B cell (primary cell): ENCODE results near the gene ATP8B2. TPM values are rescaled to one million over a fixed set of nuclear protein-coding genes. Genes with fewer than 3 reads are reported as not detected.
A peak's percentile ranks its signal among the peaks of the same experiment; 100 is the strongest.

Source experiments
- ATAC-seq: fragments of 200-7000 bp; cut with Tn5 transposase; one replicate; pipeline ENCODE4 v1.10.0; 2021; ENCODE audit warnings: low read depth, mild to moderate bottlenecking, moderate number of reproducible peaks, moderate library complexity
- CTCF ChIA-PET: fragments of 350-600 bp; sonication (Branson Sonifier 250); formaldehyde crosslinking; loops from one replicate; lab custom pipeline; 2021; ENCODE audit warnings: antibody characterized with exemption, inconsistent platforms; lab: Charles Lee
- POLR2A ChIA-PET: fragments of 350-600 bp; sonication (Branson Sonifier 250); formaldehyde crosslinking; loops from one replicate; lab custom pipeline; 2021; ENCODE audit warnings: antibody characterized with exemption; lab: Charles Lee
- DNase-seq: peaks from one replicate; pipeline ENCODE4 v3.0.0; 2013
- H2AFZ ChIP-seq: 2 replicates; pipeline ENCODE4 v1.6.1; 2012; ENCODE audit warnings: mild to moderate bottlenecking, low read depth, low read length; ENCODE audit not compliant: insufficient read depth, poor library complexity, severe bottlenecking
- H3K27ac ChIP-seq, 2 donors: 1 replicate in 1 of 2; 2 replicates in 1 of 2; pipeline ENCODE4 v1.5.1; 2012 to 2013; ENCODE audit warnings: low read length in 2 of 2, mild to moderate bottlenecking in 2 of 2, moderate library complexity in 1 of 2
- H3K27me3 ChIP-seq, 4 experiments: fragments of 200-600 bp in 1 of 4; sonication (generic) in 1 of 4; replicated peaks in 1 of 4; 1 replicate in 2 of 4; 2 replicates in 2 of 4; pipeline versions ENCODE4 v1.6.1 to v1.7.0; 2013 to 2016; ENCODE audit warnings: low read length in 3 of 4, mild to moderate bottlenecking in 2 of 4, mixed read lengths in 1 of 4, moderate library complexity in 1 of 4; ENCODE audit not compliant: insufficient read depth in 4 of 4, control insufficient read depth in 3 of 4; ENCODE audit errors: control extremely low read depth in 1 of 4
- H3K36me3 ChIP-seq, 2 experiments: replicated peaks in 1 of 2; 1 replicate in 1 of 2; 2 replicates in 1 of 2; pipeline versions ENCODE4 v1.6.1 to v1.7.1; 2013; ENCODE audit warnings: low read length in 1 of 2; ENCODE audit not compliant: insufficient read depth in 2 of 2, control insufficient read depth in 1 of 2; ENCODE audit errors: control extremely low read depth in 1 of 2, extremely low read depth in 1 of 2
- H3K4me1 ChIP-seq, 2 donors: fragments of 200-600 bp in 1 of 2; sonication (generic) in 1 of 2; 1 replicate in 1 of 2; 2 replicates in 1 of 2; pipeline versions ENCODE4 v1.5.1 to v1.6.1; 2013 to 2017; ENCODE audit warnings: low read length in 2 of 2; ENCODE audit not compliant: control insufficient read depth in 2 of 2, insufficient read depth in 2 of 2
- H3K4me2 ChIP-seq: replicated peaks from 2 replicates; pipeline ENCODE3; 2012; ENCODE audit warnings: mild to moderate bottlenecking, low read depth, low read length; ENCODE audit not compliant: poor library complexity, severe bottlenecking
- H3K4me3 ChIP-seq, 5 experiments: fragments of 200-600 bp in 1 of 5; sonication (generic) in 1 of 5; 1 replicate in 3 of 5; 2 replicates in 2 of 5; pipeline versions ENCODE4 v1.5.1 to v1.7.0; 2011 to 2016; ENCODE audit warnings: low read length in 4 of 5, mild to moderate bottlenecking in 4 of 5, low read depth in 2 of 5, control low read depth in 1 of 5, moderate library complexity in 1 of 5; ENCODE audit not compliant: insufficient read depth in 1 of 5; ENCODE audit errors: control extremely low read depth in 1 of 5, extremely low read depth in 1 of 5
- H3K79me2 ChIP-seq: fragments of 200-600 bp; sonication (generic); one replicate; pipeline ENCODE4 v1.6.0; 2016; ENCODE audit warnings: low read length; ENCODE audit not compliant: control insufficient read depth, insufficient read depth
- H3K9ac ChIP-seq: fragments of 200-600 bp; sonication (generic); 2 replicates; pipeline ENCODE4 v1.6.1; 2017; ENCODE audit warnings: mild to moderate bottlenecking, low read length, moderate library complexity
- H3K9me3 ChIP-seq, 3 donors: one replicate each; pipeline versions ENCODE4 v1.6.1 to v1.7.1; 2013; ENCODE audit warnings: low read length in 2 of 3; ENCODE audit not compliant: control insufficient read depth in 2 of 3, insufficient read depth in 1 of 3; ENCODE audit errors: control extremely low read depth in 1 of 3
- H4K20me1 ChIP-seq: 2 replicates; pipeline ENCODE4 v1.6.0; 2012; ENCODE audit warnings: mild to moderate bottlenecking, low read length; ENCODE audit not compliant: insufficient read depth, control insufficient read depth, poor library complexity, severe bottlenecking
- H3K27ac Mint-ChIP-seq: one replicate; pipeline ENCODE4 v1.8.0; 2021; ENCODE audit warnings: mixed read lengths
- H3K27me3 Mint-ChIP-seq: one replicate; pipeline ENCODE4 v1.8.0; 2021; ENCODE audit warnings: mixed read lengths
- H3K4me1 Mint-ChIP-seq: one replicate; pipeline ENCODE4 v1.8.0; 2021; ENCODE audit warnings: mixed read lengths
- H3K4me3 Mint-ChIP-seq: one replicate; pipeline ENCODE4 v1.8.0; 2021; ENCODE audit warnings: mixed read lengths
- H3K9me3 Mint-ChIP-seq: one replicate; pipeline ENCODE4 v1.8.0; 2022; ENCODE audit warnings: mixed read lengths; ENCODE audit not compliant: insufficient read depth
- CTCF ChIP-seq: fragments of 200-600 bp; IDR thresholded peaks from one replicate; pipeline ENCODE4 v1.8.0; 2022; ENCODE audit warnings: antibody characterized with exemption, mild to moderate bottlenecking
- EZH2 ChIP-seq: IDR thresholded peaks from 2 replicates; pipeline ENCODE4 v1.6.1; 2012; ENCODE audit warnings: borderline replicate concordance, low read depth, mild to moderate bottlenecking, moderate library complexity, low read length; ENCODE audit not compliant: insufficient read depth, poor library complexity, severe bottlenecking
- WGBS: methylation state at CpG from one replicate; pipeline ENCODE4 v1.1.5; 2013; ENCODE audit warnings: missing lambda C conversion rate; ENCODE audit not compliant: insufficient coverage; 5-methylcytosine and 5-hydroxymethylcytosine counted together
- intact Hi-C: fragments of 100-400 bp; cut with micrococcal nuclease; formaldehyde crosslinking; loops from one replicate; pipeline ENCODE4 v1.10.0; 2022
- polyA plus RNA-seq: library from polyadenylated mRNA; depleted of rRNA; stranded (reverse); fragments of >200 nt; gene quantifications from 2 replicates; pipeline ENCODE4 v1.2.3, GENCODE V29; 2012
- total RNA-seq, 2 donors: library from RNA; stranded (reverse); fragments of 120-200 nt in 1 of 2; gene quantifications; 1 replicate in 1 of 2; 2 replicates in 1 of 2; pipeline versions ENCODE4 v1.2.3 to v1.2.4, GENCODE V29; 2013 to 2022

The ATP8B2 gene
- total and polyA plus RNA-seq, 2 donors (not counting 1 experiment from before 2014, with no cell fraction given), result 31.1 to 50.2 TPM

DNA sequence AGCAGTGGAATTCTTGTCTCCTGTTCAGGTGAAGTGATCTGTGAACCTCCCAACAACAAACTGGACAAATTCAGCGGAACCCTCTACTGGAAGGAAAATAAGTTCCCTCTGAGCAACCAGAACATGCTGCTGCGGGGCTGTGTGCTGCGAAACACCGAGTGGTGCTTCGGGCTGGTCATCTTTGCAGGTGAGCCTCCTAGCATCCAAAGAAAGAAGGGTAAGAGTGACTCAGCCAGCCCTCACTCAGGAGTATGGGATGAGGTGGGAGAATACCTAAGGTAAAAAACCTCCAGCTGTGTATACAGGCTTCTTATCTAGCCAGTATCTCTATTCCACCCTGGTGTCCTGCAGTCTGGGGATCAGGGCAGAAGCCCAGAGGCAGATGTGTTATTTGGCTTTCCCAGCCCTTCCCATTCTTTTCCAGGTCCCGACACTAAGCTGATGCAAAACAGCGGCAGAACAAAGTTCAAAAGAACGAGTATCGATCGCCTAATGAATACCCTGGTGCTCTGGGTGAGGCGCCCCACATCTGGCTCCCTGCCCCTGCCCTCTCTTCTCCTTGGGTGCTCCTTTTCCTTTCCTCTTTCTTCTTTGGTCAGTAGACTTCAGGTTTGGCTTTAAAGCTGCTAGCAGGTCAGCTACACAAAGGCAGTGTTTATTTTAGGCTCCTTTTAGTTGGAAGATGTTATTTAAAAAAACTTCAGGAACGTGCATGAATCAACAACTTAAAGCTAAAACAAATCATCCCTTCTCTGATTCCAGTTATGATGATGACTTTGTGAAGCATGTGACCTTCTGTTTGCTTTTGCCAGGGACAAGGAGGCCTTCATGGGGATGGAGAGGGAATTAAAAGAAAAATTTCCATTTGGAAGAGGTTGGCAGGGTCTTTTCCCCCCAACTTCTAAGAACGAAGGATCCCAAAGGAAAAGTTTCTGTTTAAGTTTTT lies 9.0 kb downstream of the ATP8B2 start:
- H3K4me2 ChIP-seq, result peak overlapping the region; percentile 29

More for the DNA sequence above, 9.0 kb downstream of the ATP8B2 start:
- H3K4me1 ChIP-seq, result peaks cover 15 to 24% of the 10 kb centered on the region in 2 donors
- DNase-seq (no peak), ATAC-seq (no peak)
- no peak overlapping the region for H3K4me3 ChIP-seq
- no peak overlapping the region for H3K27ac ChIP-seq
- Mint-ChIP-seq H3K4me1 (peaks cover 21% of the 10 kb centered on the region), H3K27ac (no peak overlapping the region), H3K9me3 (no peaks in the 10 kb centered on the region), H3K27me3 (no peaks in the 10 kb centered on the region), H3K4me3 (no peak overlapping the region)
- H3K79me2 ChIP-seq, result no peaks in the 10 kb centered on the region
- peak overlapping the region; percentile 49 for H2AFZ ChIP-seq
- H4K20me1 ChIP-seq, result peaks cover 8% of the 10 kb centered on the region
- WGBS, result 84% methylated on average over 7 of the region's 13 CpGs
- POLR2A ChIA-PET, result interaction anchor here (0.6 to 1.8 kb wide), 2 partner anchors 9 to 132 kb away, joined by 4 to 13 read pairs; partner anchors contain the start of gene ATP8B2
- H3K27me3 ChIP-seq, result no peaks in the 10 kb centered on the region
- H3K9me3 ChIP-seq, result no peaks in the 10 kb centered on the region
- H3K36me3 ChIP-seq, result peaks cover 0 to 44% of the 10 kb centered on the region in 2 experiments
- TF ChIP-seq EZH2 (no peak), CTCF (no peak)
- H3K9ac ChIP-seq, result no peak overlapping the region
- intact Hi-C loops, result loop anchor here (1.0 to 2.0 kb wide), 3 partner anchors 10 to 135 kb away; partner anchors contain the start of gene HAX1
- CTCF ChIA-PET, result interaction anchor here (0.6 to 7.0 kb wide), 38 partner anchors 10 to 917 kb away, joined by 3 to 148 read pairs (median 4); partner anchors contain the start of genes AQP10, ATP8B2, HAX1 and PMVK
